ENCODE measurements around the gene CDC42BPB. TPM values are rescaled to one million over a fixed set of nuclear protein-coding genes. Genes with fewer than 3 reads are reported as not detected.
"Not testable (repeated sequence)": the region's sequence is repeated elsewhere in the genome, so short reads cannot be mapped to it uniquely, and the experiment has no call there.

Gene CDC42BPB
- total RNA-seq, 1 donor from 2014 or later, result 68.9 TPM

GRCh38 chr14:103028161-103028767 lies 29.1 kb downstream of the CDC42BPB start:
- intact Hi-C loops (cut with DNase I), result no loop called here
- no peak for ATAC-seq
- no peak for DNase-seq (ENCODE audit: missing footprints)

DNA sequence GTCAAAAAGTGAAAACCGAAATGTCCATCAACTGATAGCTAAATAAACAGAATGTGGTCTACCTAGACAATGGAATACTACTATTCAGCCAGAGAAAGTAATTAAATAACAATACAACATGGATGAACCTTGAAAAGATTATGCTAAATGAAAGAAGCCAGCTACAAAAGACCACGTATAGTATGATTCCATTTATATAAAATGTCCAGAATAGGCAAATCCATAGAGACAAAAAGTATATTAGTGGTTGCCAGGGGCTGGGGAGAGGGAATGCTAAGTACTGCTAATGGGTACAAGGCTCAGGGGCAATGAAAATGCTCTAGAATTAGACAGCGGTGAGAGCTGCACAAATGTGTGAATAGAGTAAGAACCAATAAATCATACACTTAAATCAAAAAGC lies 29.9 kb downstream of the CDC42BPB start:
- no peak for ATAC-seq
- intact Hi-C loops (cut with DNase I), result no loop called here
- DNase-seq (ENCODE audit: missing footprints), result no peak

- ATAC-seq (no peak), DNase-seq (ENCODE audit: missing footprints) (no peak)
- intact Hi-C loops (cut with DNase I), result no loop called here
These were observed 30.4 kb downstream of the CDC42BPB start for GRCh38 chr14:103026988-103027387.

- intact Hi-C loops (cut with DNase I); DNase-seq (ENCODE audit: missing footprints); ATAC-seq: not testable (repeated sequence)
These were observed 31.2 kb downstream of the CDC42BPB start for GRCh38 chr14:103026196-103026595.

DNA sequence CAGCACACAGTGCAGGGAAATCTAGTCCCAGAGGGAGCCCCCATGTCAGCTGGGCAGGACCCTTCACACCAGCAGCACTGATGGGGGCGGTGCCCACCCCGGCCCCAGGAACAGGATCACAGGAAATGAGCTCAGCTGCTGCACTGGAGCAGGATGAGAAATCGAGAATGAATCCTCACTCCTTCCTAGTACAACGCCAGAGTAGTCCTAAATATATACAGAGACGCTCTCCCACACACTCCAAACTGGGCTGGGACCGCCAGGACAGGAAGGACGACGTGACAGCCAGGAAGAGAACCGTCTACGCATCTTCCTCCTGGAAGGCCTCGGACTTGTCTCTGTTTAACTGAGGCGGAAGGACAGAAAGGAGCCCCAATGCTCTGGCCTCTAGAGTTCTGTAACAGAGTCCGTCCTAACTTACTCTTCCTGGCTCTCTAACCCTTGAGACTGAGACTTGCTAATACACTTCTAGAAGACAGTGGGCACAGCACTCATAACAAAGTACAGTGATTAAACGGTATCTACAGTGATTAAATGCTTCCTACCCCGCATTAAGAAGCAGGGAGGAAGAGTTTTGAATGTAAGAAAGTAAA lies 33.4 kb downstream of the CDC42BPB start:
- intact Hi-C loops (cut with DNase I), result no loop called here
- ATAC-seq (peak; percentile 45), DNase-seq (ENCODE audit: missing footprints) (peak; percentile 49)

DNA sequence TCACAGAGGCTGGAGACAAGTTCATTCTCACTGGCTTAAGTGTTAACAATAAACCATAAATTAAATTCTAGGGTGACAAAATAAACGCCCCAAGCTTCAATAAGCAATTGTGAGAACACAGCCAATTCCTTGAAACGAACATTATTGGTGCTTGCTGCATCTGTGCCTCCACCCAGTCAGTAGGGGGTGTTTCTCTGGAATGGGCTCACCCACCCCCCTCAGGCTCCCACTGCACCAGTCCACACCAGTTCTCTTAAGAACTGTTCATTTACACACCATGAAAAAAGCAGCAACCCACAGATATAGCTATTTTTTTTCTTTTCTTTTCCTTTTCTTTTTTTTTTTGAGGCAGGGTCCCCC lies 34.7 kb downstream of the CDC42BPB start:
- DNase-seq (ENCODE audit: missing footprints) (no peak), ATAC-seq (no peak)
- intact Hi-C loops (cut with DNase I), result no loop called here

DNA sequence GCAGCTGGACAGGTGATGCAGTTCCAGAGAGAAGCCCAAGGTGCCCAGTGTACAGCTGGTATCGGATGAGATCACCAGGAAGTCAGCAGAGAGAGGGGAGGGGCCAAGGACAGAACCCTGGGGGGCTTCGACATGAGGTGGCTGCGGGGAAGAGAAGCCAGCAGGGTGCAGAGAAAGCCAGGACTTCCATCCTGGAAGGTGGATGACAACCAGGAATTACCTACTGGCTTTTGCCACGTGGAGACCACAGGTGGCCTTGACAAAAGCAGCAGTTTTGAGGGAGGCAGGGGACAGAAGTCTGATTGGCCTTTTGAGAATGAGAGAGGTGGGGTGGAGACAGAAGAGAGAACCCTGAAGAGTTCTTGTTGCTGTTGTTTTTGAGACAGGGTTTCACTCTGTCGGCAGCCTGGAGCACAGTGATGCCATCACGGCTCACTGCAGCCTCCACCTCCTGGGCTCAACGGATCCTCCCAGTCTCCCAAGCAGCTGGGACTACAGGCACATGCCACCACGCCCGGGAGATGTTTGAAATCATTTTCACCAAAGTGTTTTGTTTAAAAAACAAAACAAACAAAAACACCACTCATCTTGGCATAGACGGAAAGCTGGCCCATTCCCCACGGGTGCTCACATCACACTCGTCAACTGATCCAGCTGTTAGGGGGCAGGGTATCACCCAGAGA lies 35.2 kb downstream of the CDC42BPB start:
- intact Hi-C loops (cut with DNase I), result no loop called here
- DNase-seq (ENCODE audit: missing footprints), result no peak
- ATAC-seq, result peak; percentile 40

DNA sequence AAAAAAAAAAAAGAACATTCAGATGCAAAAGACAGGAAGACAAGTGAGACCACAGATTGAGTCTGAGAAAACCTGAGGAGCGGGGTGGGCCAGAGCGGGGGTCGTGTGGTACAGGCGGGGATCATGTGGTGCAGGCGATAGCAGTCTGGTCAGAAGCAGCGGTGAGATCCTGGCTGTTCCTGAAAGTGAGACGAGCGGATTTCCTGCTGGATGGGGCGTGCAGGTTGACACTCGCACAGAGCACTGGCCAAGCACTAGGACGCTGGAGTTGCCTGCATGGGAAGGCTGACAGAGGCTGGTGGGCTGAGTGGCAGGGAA lies 35.7 kb downstream of the CDC42BPB start:
- DNase-seq (ENCODE audit: missing footprints), result no peak
- intact Hi-C loops (cut with DNase I), result no loop called here
- no peak for ATAC-seq

DNA sequence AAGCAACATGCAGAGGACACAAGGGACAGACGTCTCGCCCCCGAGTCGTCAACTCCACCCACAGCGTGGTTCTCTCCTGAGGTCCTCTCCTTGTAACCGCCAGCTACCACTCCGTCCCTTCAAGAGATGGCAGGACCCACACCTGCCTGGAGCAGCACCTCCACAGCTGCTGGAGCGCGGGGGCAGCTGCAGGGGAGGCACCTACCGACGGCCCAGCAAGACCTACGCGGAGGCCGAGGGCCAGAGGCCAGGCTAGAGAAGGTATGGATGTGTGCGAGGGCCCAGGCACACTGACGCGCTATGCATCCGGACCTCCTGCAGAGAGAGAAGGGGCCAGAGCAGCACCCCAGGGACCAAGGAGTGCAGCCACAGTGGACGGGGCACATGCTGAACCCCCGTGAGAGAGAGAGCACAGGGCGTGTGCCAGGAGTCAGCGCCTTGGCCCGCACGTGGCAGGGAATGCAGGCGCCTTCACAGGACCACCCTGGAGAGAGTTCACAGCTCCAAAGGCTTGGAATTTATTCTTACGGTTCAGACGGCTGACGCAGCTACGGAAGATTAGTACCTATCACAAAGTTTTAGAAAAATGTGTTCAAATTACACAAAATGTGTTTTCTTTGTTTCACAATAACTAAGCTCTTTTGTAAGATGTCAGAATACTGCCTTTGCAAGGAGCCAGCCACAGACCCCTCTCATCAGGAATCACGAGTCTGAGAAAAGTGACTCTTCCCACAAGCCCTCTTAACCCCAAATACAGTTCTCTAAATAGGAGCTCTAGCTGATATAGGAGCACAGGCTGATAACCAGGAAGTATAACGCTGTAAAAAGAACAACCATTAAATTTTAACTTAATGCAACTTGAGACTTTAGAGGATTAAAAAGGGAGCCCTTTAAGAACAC lies 36.8 kb downstream of the CDC42BPB start:
- ATAC-seq (no peak), DNase-seq (ENCODE audit: missing footprints) (no peak)
- intact Hi-C loops (cut with DNase I), result no loop called here

- intact Hi-C loops (cut with DNase I), result no loop called here
- DNase-seq (ENCODE audit: missing footprints), result no peak
- ATAC-seq, result no peak
These were observed 37.5 kb downstream of the CDC42BPB start for GRCh38 chr14:103019826-103020225.

DNA sequence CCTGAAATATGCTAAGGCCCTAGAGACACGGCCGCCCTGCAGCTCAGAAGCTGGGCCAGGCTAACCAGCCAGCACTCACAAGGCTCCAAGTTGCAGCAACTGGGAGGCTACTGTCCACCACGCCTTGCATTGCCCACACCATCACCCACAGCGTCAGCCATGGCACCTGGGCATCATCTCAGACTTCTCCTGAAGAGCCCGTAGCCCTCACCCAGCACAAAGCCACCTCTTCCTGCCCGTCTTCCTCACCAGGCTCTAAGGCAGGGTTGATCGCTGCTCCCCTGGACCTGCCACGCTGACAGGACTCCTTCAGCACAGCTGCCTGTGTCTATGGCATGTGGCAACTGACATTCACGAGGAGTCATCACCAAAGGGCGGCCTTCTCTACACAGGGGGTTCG lies 38.1 kb downstream of the CDC42BPB start:
- intact Hi-C loops (cut with DNase I), result no loop called here
- ATAC-seq, result no peak
- no peak for DNase-seq (ENCODE audit: missing footprints)

DNA sequence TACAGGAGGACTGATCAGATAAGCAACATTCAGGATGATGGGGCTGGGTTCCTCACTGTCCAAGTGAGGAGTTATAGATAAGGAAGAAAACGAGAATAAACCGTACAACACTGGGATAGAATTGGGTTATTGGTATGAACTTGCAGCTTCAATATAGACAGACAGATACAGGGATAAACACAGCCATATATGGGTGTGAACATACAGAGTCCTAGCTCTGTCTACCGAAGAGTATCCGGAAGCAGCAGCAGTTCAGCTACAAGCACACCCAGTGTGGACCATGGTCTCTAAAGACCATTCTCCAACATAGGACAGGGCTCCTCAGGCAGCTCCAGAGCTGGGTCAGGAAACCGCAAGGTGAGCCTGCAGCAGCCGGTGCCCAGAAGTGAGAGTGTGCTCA lies 40.8 kb downstream of the CDC42BPB start:
- no peak for DNase-seq (ENCODE audit: missing footprints)
- ATAC-seq, result no peak
- intact Hi-C loops (cut with DNase I), result no loop called here

DNA sequence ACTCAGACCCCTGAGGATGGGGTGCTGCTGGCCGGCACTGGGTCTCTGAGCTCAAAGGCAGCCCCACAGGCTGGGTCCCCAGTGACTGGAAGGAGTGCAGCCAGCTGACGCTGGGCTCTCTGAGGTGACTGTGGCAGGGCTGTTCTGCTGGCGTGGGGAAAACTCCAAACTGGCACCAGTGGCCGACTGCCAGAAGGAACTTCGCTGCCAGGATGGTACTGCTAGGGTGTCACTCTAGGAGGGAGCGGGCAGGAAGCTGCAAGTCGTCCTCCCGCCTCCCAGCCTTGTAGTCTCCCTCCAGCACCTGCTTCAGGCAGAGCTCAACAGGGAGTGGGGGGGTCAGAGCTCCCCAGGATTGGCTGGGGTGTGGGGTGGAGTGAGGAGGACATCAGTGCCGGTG lies 41.3 kb downstream of the CDC42BPB start:
- intact Hi-C loops (cut with DNase I), result no loop called here
- peak; percentile 68 for DNase-seq (ENCODE audit: missing footprints)
- peak; percentile 27 for ATAC-seq

DNA sequence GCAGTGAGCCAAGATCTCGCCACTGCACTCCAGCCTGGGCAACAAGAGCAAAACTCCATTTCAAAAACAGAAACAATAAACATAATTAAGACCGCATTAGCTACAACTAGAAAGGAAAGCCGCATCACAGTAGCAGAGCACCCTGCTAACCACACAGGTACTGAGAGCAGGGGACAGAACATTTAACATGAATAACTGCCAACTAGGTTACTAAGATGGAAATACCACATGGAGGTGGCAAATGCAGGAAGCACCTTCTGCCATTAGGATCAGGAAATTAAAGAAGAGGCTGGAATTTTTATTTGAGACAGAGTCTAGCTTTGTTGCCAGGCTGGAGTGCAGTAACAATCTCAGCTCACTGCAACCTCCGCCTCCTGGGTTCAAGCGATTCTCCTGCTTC lies 41.9 kb downstream of the CDC42BPB start:
- ATAC-seq, result no peak
- no peak for DNase-seq (ENCODE audit: missing footprints)
- intact Hi-C loops (cut with DNase I), result no loop called here

DNA sequence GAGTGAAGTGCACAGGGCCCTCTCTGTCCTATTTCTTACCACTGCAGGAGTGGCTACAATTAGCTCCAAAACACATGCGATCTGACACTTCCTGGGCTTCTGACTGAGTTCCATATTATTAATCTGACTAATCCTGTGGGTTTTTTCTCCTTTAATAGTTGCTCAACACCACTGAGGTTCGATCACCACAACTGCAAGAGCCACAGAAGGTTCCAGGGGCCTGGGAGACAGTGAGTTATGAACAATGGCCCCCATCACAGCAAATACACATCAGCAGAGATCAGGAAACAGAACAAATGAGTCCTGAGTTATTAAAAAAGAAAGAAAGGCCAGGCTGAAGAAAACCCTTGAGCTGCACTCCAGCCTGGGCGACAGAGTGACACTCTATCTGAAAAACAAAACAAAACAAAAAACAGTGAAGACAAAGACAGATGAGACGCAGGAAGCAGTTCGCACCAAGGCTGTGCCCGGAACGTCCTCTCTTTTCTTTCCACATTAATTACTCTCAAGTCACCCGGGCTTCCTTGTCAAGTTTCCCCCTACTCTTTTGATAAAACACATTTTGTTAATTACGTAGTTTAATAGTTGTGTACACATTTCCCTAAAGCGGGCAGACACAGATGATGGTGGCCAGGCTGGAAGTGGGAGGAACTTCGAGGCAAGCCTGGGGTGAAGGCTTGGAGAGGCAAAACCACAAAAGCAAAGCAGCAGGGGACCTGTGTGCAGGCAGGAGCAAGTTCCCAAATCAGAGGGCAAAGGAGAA lies 42.7 kb downstream of the CDC42BPB start:
- intact Hi-C loops (cut with DNase I), result no loop called here
- DNase-seq (ENCODE audit: missing footprints) (no peak), ATAC-seq (no peak)

DNA sequence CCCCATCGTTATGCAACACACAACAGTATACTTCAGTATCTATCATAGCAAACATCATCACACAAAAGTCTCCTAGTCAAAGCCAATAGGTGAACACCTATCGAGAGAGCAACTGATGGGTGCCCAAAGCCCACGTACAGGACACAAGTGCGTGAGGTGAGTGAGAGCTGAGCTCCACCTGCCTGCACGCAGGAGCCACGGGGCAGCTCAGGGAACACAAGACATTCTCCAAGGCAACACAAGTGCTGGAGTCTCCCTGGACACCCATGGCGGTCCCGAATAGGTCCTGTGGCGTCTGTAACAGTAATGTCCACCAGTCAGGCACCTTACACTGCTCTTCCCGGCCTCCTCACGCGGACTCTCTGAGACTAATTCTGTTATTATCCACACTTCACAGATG lies 44.3 kb downstream of the CDC42BPB start:
- no peak for DNase-seq (ENCODE audit: missing footprints)
- no peak for ATAC-seq
- intact Hi-C loops (cut with DNase I), result no loop called here

DNA sequence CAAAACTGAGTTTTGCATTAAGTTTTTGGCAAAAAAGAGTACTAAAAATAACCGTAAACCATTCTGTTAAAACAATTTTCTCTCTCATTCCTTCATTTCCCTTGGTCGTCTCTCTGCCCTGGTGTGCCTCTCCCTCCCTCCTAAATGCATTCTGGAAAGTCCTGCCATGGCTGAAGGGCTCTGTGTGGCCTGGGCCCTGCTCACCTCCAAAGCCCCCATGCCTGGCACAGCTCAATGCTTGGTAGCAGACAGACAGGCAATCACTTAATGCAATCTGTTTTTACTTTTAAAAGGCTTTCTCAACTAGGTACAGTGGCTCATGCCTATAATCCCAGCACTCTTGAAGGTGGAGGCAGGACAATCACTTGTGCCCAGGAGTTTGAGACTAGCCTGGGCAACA lies 47.8 kb downstream of the CDC42BPB start:
- intact Hi-C loops (cut with DNase I), result loop anchor here (5.0 kb wide), 1 partner anchor 48 kb away; the partner anchor contains the start of gene CDC42BPB

GRCh38 chr14:103008768-103009357 lies 48.5 kb downstream of the CDC42BPB start:
- DNase-seq (ENCODE audit: missing footprints), result peak; percentile 79
- peak; percentile 49 for ATAC-seq
- intact Hi-C loops (cut with DNase I), result loop anchor here (5.0 kb wide), 1 partner anchor 48 kb away; the partner anchor contains the start of gene CDC42BPB

More for the DNA sequence above, 47.8 kb downstream of the CDC42BPB start:
- ATAC-seq (no peak), DNase-seq (ENCODE audit: missing footprints) (no peak)
